ENCODE results near the gene PPP2CA. TPM values are rescaled to one million over a fixed set of nuclear protein-coding genes. Genes with fewer than 3 reads are reported as not detected.
"Not testable (repeated sequence)": the region's sequence is repeated elsewhere in the genome, so short reads cannot be mapped to it uniquely, and the experiment has no call there.

Gene PPP2CA
- total RNA-seq, 4 donors from 2014 or later: 42.8 to 227 (median 149) TPM

- 74 to 82% methylated on average over 3 of the region's 3 CpGs for WGBS, 2 donors
- H3K4me1 ChIP-seq: no peaks in the 10 kb centered on the region
- no peak overlapping the region for H3K4me3 ChIP-seq
- peaks cover 0 to 27% (median 5%) of the 10 kb centered on the region in 4 donors for H3K9me3 ChIP-seq
- H3K27ac ChIP-seq: no peak overlapping the region
- peaks cover 0 to 8% (median 0%) of the 10 kb centered on the region in 3 donors for H3K36me3 ChIP-seq
- DNase-seq (ENCODE audit: low spot score in 2 of 2): no peak
- TF ChIP-seq CTCF (IDR thresholded peaks at IDR 0.05) (no peak), EP300 (IDR thresholded peaks at IDR 0.05) (no peak), POLR2A (IDR thresholded peaks at IDR 0.05) (no peak)
- H3K27me3 ChIP-seq: no peaks in the 10 kb centered on the region
Observed at GRCh38 chr5:134268019-134268601, 42.2 kb upstream of the PPP2CA start.

DNA sequence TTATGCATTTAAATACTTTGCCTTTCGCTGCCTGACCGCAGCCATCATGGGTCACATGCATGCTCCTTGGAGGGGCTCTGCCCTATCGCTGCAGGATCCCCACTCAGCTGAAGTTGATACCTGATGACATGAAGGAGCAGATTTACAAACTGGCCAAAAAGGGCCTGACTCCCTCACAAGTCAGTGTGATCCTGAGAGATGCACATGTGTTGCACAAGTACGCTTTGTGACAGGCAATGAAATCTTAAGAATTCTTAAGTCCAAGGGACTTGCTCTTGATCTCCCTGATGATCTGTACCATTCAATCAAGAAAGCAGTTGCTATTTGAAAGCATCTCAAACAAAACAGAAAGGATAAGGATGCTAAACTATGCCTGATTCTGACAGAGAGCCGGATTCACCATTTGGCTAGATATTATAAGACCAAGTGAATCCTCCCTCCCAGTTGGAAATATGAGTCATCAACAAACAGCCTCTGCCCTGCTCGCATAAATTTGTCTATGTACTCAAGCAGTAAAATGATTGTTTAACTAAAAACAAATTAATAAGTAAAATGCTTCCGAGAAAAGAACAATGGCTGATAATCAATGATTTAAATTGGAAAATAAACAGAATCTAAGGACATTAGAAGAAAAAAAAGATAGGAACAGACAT lies 41.6 kb upstream of the PPP2CA start:
- Histone ChIP-seq H3K27me3 (no peaks in the 10 kb centered on the region), H3K4me1 (no peaks in the 10 kb centered on the region), H3K27ac (no peak overlapping the region), H3K9me3 (peaks cover 0 to 30% (median 8%) of the 10 kb centered on the region in 4 donors), H3K36me3 (peaks cover 0 to 8% (median 0%) of the 10 kb centered on the region in 3 donors), H3K4me3 (no peak overlapping the region)
- 85 to 87% methylated on average over 7 of the region's 7 CpGs for WGBS, 2 donors
- no peak for TF ChIP-seq EP300 (IDR thresholded peaks at IDR 0.05)
- TF ChIP-seq POLR2A (IDR thresholded peaks at IDR 0.05): no peak
- no peak for TF ChIP-seq CTCF (IDR thresholded peaks at IDR 0.05)
- DNase-seq (ENCODE audit: low spot score in 2 of 2): no peak

DNA sequence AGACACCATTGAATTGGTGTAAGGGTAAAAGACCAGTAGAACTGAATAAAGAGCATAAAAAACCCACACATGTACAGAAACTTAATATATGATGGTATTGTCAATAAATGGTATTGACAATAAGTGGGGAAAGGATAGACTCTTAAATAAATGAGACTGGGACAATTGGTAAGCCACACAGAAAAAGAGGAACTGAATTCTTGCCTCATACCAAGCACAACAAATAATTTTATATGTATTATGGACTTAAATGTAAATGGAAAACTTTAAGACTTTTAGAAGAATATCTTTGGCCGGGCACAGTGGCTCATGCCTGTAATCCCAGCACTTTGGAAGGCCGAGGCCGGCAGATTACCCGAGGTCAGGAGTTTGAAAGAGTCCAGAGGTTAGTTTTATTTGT lies 37.9 kb upstream of the PPP2CA start:
- no peak for TF ChIP-seq POLR2A (IDR thresholded peaks at IDR 0.05)
- TF ChIP-seq EP300 (IDR thresholded peaks at IDR 0.05): no peak
- no peak for TF ChIP-seq CTCF (IDR thresholded peaks at IDR 0.05)
- Histone ChIP-seq H3K36me3 (peaks cover 0 to 8% (median 0%) of the 10 kb centered on the region in 3 donors), H3K4me3 (no peak overlapping the region), H3K27ac (no peak overlapping the region), H3K9me3 (peaks cover 0 to 17% (median 4%) of the 10 kb centered on the region in 4 donors), H3K4me1 (no peaks in the 10 kb centered on the region), H3K27me3 (no peaks in the 10 kb centered on the region)
- DNase-seq (ENCODE audit: low spot score in 2 of 2): no peak
- WGBS, 2 donors: 90 to 94% methylated on average over 4 of the region's 4 CpGs

DNA sequence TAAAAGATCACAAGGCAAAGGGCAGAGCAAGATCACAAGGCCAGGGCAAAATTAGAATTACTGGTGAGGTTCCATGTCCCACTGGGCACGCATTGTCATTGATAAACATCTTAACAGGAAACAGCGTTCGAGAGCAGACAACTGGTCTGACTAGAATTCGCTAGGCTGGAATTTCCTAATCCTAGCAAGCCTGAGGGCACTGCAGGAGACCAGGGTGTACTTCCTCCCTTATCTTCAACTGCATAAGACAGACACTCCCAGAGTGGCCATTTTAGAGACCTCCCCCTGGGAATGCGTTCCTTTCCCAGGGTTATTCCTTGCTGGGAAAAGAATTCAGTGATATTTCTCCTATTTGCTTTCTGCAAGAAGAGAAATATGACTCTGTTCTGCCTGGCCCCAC lies 36.8 kb upstream of the PPP2CA start:
- H3K4me3 ChIP-seq; H3K36me3 ChIP-seq; H3K27ac ChIP-seq; H3K4me1 ChIP-seq; DNase-seq (ENCODE audit: low spot score in 2 of 2); H3K27me3 ChIP-seq: not testable (repeated sequence)
- H3K9me3 ChIP-seq: peaks cover 0 to 17% (median 4%) of the 10 kb centered on the region in 4 donors
- 66 to 69% methylated on average over 5 of the region's 5 CpGs for WGBS, 2 donors

DNA sequence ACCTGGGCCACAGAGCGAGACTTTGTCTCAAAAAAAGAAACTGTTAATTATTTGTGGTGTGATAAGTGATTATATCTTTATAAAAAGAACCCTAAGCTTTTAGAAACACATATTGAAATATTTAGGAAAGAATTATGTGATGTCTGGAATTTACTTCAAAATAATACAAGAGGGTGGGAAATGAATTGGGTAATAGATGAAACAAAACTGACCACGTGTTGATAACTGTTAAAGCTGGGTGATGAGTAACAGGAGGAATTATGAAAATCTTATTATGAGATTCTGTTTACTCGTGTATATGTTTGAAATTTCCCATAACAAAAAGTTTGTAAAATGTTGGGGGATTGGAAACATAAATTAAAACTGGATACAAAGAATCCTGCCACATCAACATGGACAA lies 33.0 kb upstream of the PPP2CA start:
- no peak overlapping the region for H3K4me3 ChIP-seq
- 69 to 73% methylated on average over 3 of the region's 3 CpGs for WGBS, 2 donors
- no peaks in the 10 kb centered on the region for H3K4me1 ChIP-seq
- TF ChIP-seq POLR2A (IDR thresholded peaks at IDR 0.05) (no peak), CTCF (IDR thresholded peaks at IDR 0.05) (no peak), EP300 (IDR thresholded peaks at IDR 0.05) (no peak)
- H3K27ac ChIP-seq: no peak overlapping the region
- peaks cover 0 to 9% (median 4%) of the 10 kb centered on the region in 4 donors for H3K9me3 ChIP-seq
- H3K27me3 ChIP-seq: no peaks in the 10 kb centered on the region
- no peak for DNase-seq (ENCODE audit: low spot score in 2 of 2)
- H3K36me3 ChIP-seq: no peaks in the 10 kb centered on the region

Measured in tibial nerve (tissue), 4 donors.